ENCODE results near the gene PML. TPM values are rescaled to one million over a fixed set of nuclear protein-coding genes. Genes with fewer than 3 reads are reported as not detected.

PML gene
- total and polyA plus RNA-seq, 2 of the 4 experiments (the other 2 are of a cell fraction): 8.8 to 22.6 TPM

GRCh38 chr15:74041311-74041756 lies 46.8 kb downstream of the PML start:
- Histone ChIP-seq H3K4ac (ENCODE audit: low read depth, low read length) (peak overlapping the region; percentile 99), H2AK9ac (replicated peaks; ENCODE audit: low read depth, low read length, poor library complexity) (peak overlapping the region; percentile 93), H3K9ac (ENCODE audit: low read depth, low read length) (no peak overlapping the region), H4K91ac (ENCODE audit: insufficient read depth, low read depth, low read length) (peak overlapping the region; percentile 96), H3K4me1 (ENCODE audit: control insufficient read depth, insufficient read depth, low read length) (peaks cover 30% of the 10 kb centered on the region), H4K8ac (ENCODE audit: low read depth in 2 of 2, low read length in 2 of 2) (peak overlapping the region; percentile 93 to 95; a peak in 3 of 4 replicates), H3K27me3 (ENCODE audit: control insufficient read depth, insufficient read depth, low read length) (no peaks in the 10 kb centered on the region), H3K18ac (ENCODE audit: low read depth, low read length) (peak overlapping the region; percentile 83), H2AK5ac (ENCODE audit: low read depth, low read length) (peak overlapping the region; percentile 99), H3K14ac (replicated peaks; ENCODE audit: low read depth, low read length) (peak overlapping the region; percentile 96), H2BK5ac (ENCODE audit: low read depth, low read length, poor library complexity, severe bottlenecking) (peak overlapping the region; percentile 86), H2AFZ (replicated peaks; ENCODE audit: low read length, poor library complexity) (peak overlapping the region; percentile 48), H2BK20ac (ENCODE audit: low read depth, low read length) (peak overlapping the region; percentile 97), H3K36me3 (ENCODE audit: control insufficient read depth, insufficient read depth, low read length) (peaks cover 3% of the 10 kb centered on the region), H3K27ac (ENCODE audit: insufficient read depth, low read length) (peak overlapping the region; percentile 83), H3K4me3 (ENCODE audit: insufficient read depth, low read depth, low read length) (no peak overlapping the region), H3K9me3 (ENCODE audit: control insufficient read depth, insufficient read depth, low read length) (no peaks in the 10 kb centered on the region), H2BK120ac (ENCODE audit: low read depth, low read length) (peak overlapping the region; percentile 98), H4K5ac (ENCODE audit: low read depth, low read length) (peak overlapping the region; percentile 84), H3K9me1 (ENCODE audit: insufficient read depth, low read length) (peaks cover 28% of the 10 kb centered on the region), H3K23ac (ENCODE audit: low read depth, low read length) (peak overlapping the region; percentile 84), H3K4me2 (ENCODE audit: low read depth, low read length) (no peak overlapping the region), H4K20me1 (ENCODE audit: insufficient read depth, low read length) (no peaks in the 10 kb centered on the region), H3K56ac (ENCODE audit: extremely low read depth, insufficient read depth, low read length) (no peak overlapping the region), H3K79me1 (ENCODE audit: low read depth in 1 of 2, low read length in 2 of 2) (peaks cover 0 to 16% of the 10 kb centered on the region in 2 experiments; a peak in 2 of 4 replicates), H2BK15ac (ENCODE audit: low read depth, low read length) (peak overlapping the region; percentile 95)
- dilution Hi-C loops (cut with HindIII; ENCODE audit: low sequenced_read_pairs, unreplicated experiment): no loop called here
- ATAC-seq (ENCODE audit: low read depth): no peak
- WGBS, 2 experiments (ENCODE audit: extremely low coverage in 2 of 2, insufficient read length in 1 of 2): 77% methylated on average over 10 of the region's 10 CpGs; no CpG with 5 or more reads in 1 of the 2 experiments
- ChIA-PET CTCF (interaction anchor here (1.0 to 1.4 kb wide), 3 partner anchors 12 to 68 kb away, joined by 3 to 4 read pairs (median 3); no protein-coding TSS in a partner anchor), POLR2A (ENCODE audit: unreplicated experiment) (no interaction called here)
- intact Hi-C loops (cut with micrococcal nuclease): no loop called here
- DNase-seq: no peak
- in situ Hi-C loops (cut with MboI; ENCODE audit: low sequenced_read_pairs): no loop called here
- BruUV-seq (replicated peaks): no TSS peak
- no peak for TF ChIP-seq POLR2A (IDR thresholded peaks at IDR 0.05; ENCODE audit: low read depth, low read length)
- no peak for TF ChIP-seq FOS (IDR thresholded peaks at IDR 0.05; ENCODE audit: low read depth, low read length)
- TF ChIP-seq USF2 (IDR thresholded peaks at IDR 0.05; ENCODE audit: low read depth, low read length): no peak

Measured in IMR-90 (cell line).